GM23248 (cell line): ENCODE data around the gene LILRB3.

ENCODE experiments used
- EZH2 ChIP-seq: fragments of 200-600 bp; sonication (generic); IDR thresholded peaks from 2 replicates; pipeline ENCODE4 v1.6.1; 2018; ENCODE audit warnings: antibody characterized with exemption, mild to moderate bottlenecking; ENCODE audit not compliant: insufficient read depth, poor library complexity, severe bottlenecking
- EZH2phosphoT487 ChIP-seq: fragments of 200-600 bp; sonication (generic); IDR thresholded peaks from 2 replicates; pipeline ENCODE4 v1.6.1; 2018; ENCODE audit warnings: antibody characterized with exemption, moderate library complexity, mild to moderate bottlenecking, low read depth; ENCODE audit not compliant: insufficient read depth

- TF ChIP-seq EZH2phosphoT487: no peak
- no peak for TF ChIP-seq EZH2
Observed at GRCh38 chr19:54201980-54202379, 20.8 kb downstream of the LILRB3 start.
